Kidney tubule cell (primary cell): Measurements from ENCODE around the gene LRIG1.
A peak's percentile ranks its signal among the peaks of the same experiment; 100 is the strongest.

Experiments used
- DNase-seq: peaks from one replicate; pipeline ENCODE4 v3.0.0-alpha.2; 2018; ENCODE audit warnings: low spot score

The LRIG1 gene

GRCh38 chr3:66506154-66506553 is 5.3 kb upstream of the LRIG1 start:
- DNase-seq = no peak

GRCh38 chr3:66504850-66505641 is 4.2 kb upstream of the LRIG1 start:
- peak; percentile 63 for DNase-seq

DNA sequence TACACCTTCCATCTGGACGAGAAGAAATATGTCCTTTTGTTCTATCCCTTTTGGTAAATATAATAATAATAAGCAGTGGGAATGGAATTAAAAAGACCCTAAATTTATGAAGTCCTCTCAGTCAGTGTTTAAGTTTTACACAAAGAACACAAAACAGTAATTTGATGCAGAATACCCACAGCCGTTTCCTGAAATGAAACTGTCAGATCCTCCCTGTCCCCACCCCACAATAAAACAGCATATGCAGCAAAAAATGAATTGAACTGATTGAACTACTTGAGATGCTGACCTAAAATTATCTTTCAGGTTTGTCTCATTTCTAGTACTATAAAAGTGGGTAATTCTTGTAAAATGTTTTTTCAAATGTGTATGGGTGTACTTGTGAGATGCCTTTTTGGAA is 2.2 kb upstream of the LRIG1 start:
- DNase-seq = no peak

GRCh38 chr3:66502245-66502874 is 1.5 kb upstream of the LRIG1 start:
- DNase-seq = no peak

DNA sequence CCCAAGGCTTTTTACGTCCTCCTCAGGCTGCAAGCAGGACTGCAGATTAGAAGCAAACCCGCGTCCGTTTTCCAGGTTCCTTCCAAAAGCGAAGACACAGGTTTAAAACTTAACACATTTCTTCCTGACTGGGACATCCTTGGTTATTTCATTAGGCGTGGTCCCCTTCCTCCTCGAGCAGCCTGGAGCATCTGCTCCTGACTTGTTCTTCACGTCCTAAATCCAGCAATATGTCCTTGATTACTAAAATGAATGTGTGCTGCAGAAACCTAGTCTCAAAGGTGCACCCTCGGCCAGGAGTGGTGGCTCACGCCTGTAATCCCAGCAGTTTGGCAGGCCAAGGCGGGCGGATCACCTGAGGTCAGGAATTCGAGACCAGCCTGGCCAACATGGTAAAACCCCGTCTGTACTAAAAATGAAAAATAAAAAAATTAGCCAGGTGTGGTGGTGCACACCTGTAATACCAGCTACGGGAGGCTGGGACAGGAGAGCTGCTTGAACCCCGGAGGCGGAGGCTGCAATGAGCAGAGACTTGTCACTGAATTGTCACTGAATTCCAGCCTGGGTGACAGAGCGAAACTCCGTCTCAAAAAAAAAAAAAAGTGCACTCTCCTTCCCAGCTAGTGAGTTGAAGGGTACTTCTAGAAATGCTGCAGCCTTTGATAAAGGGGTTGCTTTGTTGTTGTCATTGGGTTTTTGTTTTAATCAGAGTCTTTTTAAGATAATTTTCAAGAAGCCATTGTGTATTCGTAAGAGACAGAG is 842 bp upstream of the LRIG1 start:
- DNase-seq = no peak

- peak; percentile 28 for DNase-seq
Measured at GRCh38 chr3:66499881-66500575, 794 bp downstream of the LRIG1 start.

- no peak for DNase-seq
Measured at GRCh38 chr3:66498687-66499621, 1.9 kb downstream of the LRIG1 start.

DNA sequence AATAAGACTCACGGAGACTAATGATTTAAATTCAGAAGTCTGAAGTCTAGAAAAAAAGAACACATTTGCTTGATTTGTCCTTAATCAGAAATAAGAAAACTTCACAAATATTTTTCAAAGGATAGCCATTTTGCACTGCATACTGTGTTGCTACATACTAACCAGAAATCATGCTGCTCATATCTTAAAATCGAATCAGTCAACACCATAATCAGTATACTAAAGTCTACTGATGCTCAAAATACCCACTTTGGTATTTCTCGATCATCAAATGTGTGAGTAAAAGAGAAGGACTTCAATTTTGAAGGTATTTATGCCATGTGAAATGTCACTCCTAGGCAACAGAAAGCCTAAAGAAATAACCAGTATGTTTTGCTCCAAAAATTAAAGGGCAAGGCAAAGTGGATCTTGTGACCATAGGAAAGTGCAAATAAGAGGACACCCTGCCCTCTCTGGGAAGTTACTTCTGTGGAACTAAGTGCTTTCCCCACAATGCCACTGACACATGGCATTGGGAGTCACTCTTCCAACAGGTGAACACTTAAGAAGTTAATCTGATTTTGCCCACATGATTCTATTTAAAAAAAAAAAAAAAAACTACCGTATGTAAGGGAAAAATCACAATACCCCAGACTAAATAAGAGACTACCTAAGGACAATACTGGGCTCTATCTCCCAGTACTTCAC is 2.7 kb downstream of the LRIG1 start:
- DNase-seq = no peak

GRCh38 chr3:66497288-66497984 is 3.4 kb downstream of the LRIG1 start:
- DNase-seq = no peak

DNA sequence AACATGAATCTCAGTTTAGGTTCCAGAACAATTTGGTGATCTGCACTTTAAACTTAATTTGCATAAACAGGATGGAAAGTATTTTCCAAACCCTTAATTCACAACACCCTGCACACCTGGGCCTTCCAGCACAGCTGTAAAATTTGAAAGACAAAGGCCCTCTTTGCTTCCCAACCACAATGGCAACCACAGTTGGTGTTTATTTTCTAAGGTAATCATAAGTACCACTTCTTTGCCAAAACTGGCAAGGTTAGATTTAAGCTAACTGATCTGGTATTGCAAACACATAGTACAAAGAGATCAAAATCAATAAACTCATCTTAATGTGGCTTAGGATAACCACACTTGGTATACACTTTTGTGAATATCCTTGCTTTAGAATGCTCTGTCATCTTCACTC is 4.1 kb downstream of the LRIG1 start:
- DNase-seq = no peak

- no peak for DNase-seq
Measured at GRCh38 chr3:66496301-66496700, 4.5 kb downstream of the LRIG1 start.

- no peak for DNase-seq
Measured at GRCh38 chr3:66495668-66496045, 5.2 kb downstream of the LRIG1 start.

GRCh38 chr3:66494959-66495667 is 5.7 kb downstream of the LRIG1 start:
- no peak for DNase-seq

DNA sequence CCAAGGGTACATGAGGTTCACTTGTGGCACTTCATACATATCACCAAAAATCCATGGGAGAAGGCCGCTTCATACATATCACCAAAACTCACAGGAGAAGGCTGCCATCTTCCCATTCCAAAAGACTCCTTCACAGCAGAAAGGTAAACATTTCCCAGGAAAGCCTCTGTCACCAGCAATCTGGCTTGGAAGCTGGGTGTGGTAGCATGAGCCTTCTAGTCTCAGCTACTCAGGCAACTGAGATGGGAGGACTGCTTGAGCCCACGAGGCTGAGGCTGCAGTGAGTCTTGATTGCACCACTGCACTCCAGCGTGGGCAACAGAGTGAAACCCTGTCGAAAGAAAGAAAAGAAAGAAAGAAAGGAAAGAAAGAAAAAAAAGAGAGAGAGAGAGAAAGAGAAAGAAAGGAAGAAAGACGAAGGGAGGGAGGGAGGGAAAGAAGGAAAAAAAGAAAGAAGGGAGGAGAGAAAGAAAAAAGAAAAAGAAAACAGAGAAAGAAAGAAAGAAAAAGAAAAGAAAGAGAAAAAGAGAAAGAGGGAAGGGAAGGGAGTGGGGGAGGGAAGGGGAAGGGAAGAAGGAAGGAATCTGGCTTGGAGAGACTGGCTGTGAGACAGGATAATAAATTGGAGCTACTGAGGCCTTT is 7.2 kb downstream of the LRIG1 start:
- DNase-seq = no peak

GRCh38 chr3:66492672-66493071 is 8.2 kb downstream of the LRIG1 start:
- DNase-seq = peak; percentile 17

DNA sequence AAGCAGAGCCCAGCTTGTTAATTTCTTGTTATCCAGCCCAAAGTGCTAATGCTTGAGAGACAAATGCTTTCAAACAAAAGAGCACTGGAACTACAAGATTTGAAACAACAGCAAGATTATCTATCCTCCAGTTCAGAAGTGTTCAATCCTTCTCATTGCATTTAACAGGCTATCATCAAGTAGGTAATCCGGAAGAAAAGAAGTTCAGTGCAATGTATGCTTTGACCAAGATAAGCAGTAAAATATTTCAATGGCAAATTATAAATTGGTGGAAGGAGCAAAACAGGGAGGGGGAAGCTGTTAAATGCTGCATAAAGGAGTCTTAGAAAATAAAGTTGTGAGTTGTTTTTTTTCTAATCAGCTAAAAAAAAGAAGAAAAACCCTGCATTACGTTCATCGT is 8.8 kb downstream of the LRIG1 start:
- no peak for DNase-seq

DNA sequence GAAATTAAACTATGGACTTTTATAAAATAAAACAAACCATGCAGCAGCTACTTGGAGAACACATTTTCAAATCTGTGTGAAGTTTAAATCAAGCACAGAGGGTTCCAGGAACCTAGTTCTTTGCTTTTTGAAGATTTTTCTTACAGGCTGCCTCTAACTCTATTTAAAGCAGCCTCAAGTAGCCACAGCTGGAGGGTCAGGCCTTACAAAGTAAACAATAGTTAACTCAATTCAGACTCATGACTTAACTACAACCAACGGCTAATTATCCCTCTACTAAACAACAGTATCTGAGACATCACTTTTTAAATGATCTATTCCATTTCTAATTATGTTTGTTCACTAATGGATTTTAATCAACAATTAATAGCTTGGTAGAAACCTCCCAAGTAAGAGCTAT is 9.8 kb downstream of the LRIG1 start:
- no peak for DNase-seq

- DNase-seq = no peak
Measured at GRCh38 chr3:66490214-66490613, 10.6 kb downstream of the LRIG1 start.

DNA sequence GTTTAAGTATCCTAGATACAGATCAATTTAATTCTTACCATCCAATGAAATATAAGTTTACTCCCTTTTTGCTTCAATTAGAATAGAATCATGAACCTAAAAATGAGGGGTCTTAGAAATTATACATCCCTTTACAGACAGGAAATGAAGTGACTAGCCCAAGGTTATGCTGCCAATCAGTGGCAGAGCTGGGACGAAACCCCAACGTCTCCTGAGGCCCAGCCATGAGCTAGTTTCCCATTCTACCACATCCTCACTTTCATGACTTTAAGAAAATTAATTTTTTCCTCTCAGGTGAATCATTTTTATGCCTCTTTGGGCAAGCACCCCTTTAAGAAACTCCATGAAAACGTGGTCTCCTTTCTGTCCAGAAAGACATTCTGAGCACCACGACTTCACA is 11.2 kb downstream of the LRIG1 start:
- DNase-seq = no peak
